Stimulated activated CD4-positive, alpha-beta T cell treated with anti-CD3 and anti-CD28 coated beads, TNF-alpha, amount 100 ng/mL, for 1 hour (primary cell): Measurements from ENCODE around the gene SLC34A1.

Source experiments
- DNase-seq, 3 donors: peaks; one replicate each; pipeline ENCODE4 v3.0.0-alpha.2; 2020; ENCODE audit warnings: low read depth in 3 of 3, low spot score in 1 of 3

SLC34A1 gene

DNA sequence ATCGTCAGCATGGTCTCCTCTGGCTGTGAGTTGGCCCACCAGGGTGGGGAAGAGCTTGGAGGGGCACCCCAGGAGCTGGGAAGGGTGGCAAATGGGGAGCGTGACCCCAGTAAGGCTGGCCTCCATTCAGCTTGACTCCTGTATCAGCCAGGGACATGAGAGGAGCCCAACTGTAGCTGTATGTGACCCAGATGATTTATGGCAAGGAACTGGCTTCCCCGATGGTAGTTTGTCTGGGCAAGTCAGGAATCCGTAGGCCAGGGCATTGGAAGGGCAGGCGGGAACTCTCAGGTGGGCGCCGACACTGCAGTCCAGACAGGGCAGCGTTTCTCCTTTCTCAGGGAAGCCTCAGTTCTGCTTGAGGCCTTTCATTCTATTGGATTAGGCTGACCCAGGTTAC, 2.3 kb downstream of the SLC34A1 start:
- no peak for DNase-seq

DNA sequence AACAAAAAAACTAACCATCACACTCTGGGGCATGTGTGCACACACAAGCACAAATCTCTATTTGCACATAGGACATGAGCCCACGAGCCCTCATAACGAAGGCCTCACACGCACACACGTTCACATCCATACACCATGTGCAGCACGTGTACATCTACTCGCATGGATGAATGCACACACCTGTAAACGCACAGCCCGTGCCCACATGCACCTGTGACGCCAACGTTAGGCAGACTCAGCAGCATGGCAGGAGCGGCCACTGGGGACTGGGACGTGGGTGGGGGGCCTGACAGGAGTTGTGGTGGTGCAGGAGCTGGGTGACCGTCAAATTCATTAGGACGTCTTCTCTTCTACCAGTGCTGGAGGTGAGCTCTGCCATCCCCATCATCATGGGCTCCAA, 3.2 kb downstream of the SLC34A1 start:
- no peak for DNase-seq

DNA sequence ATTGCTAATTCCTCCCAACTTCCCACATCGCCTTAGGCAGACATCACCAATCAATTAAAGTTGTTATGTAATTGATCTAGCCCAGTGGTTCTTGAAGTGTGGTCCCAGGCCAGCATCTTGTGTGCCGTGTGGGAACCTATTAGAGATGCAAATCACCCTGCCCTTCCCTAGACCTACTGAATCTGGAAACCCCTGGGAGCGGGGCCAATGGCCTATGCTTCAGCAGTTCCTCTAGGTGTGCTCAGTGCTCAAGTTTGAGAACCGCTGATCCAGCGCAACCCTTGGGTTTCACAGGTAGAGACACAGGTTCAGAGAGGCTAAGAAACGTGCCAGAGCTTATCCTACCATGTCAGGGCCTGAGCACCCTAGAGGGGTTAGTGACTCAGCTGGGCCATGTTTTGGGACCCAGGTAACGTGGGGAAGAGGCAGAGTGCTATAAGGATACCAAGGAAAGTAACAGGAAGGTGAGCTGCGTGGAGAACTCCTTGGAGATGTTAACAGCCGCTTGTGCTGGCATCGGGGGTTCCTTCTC, 4.4 kb downstream of the SLC34A1 start:
- DNase-seq, result no peak

DNA sequence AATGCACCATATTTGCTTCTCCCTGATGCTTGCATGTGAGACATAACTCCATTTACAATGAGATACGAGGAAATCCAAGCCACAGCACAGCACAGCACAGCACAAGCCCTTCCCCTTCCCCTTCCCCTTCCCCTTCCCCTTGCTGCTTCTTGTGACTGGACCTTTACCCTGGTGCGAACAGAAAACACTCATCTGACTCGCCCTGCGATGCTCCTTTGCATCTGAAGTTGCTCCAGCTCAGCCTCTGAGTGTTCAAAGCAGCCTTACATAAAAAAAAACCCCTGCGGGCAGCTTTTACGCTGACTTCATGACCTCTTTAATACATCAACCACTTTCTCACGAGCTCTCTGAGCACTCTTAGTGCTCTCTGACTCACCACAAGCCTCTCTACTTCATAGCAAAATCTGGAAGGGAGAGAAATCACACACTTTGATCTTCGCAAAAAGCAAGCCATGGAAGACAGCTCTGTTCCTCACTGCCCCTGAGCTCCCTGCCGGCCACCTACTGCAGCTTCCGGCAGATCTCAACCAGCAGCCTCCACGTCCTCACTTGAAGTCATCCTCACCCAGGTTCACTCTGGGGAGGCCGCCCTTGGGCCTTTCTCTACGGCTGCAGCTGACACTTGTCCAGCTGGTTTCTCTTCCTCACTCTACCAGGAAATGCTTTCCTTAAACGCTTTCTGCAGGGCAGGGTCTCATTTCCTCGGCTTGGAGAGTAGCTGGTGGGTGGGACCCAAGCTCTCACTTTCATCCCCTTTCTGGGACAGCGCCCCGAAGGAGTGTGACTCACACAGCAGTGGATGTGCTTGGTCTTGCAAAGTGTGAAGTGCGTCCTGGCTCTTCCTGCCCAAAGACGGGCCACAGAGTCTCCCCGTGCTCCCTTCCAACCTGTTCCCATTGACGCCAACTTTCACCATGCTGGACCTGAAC, 5.3 kb downstream of the SLC34A1 start:
- peak in 1 of 3 donors; percentile 27 for DNase-seq

DNA sequence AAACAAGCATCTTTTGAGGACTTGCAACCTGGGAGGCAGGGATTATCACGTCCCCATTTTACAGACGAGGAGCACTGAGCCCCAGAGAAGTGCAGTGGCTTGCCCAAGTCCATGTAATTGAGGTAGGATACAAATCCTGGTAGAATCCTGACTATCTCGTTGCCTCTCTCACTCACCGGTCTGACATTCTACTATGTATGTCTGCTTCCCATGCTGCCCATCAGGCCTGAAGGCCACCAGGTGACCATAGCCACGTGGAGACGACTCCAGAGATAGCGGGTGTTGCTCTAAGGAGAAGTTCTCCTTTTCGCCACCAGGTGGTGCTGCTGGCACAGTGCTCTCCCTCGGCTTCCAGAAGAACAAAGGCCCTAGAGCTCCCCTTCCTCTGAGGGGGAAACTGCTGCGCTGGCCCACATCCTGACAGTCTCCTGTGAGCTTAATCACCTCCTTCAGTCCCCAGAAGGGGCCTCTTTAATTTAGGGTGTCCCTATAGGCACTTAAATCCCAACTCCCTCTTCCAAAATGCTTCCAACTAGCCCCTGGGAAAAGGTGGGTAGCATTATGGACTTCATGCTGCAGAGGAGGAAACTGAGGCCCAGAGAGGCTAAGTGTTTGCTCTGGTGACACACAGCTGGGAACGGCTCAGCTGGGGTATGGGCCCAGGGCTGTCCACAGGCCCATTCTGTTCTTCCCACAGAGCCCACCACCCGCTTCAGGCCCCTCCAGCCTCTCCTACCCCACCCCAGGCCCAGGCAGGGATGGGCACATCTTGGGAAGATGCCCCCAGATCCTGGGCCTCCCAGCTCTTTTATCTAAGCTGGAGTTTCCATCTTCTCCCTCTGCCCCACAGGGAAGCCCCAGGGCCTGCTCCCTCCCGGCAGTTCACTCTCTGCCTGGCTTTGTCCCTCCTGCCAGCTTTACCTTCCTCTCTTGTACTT, 6.4 kb downstream of the SLC34A1 start:
- DNase-seq, result peak; percentile 68 to 78 (median 74)

DNA sequence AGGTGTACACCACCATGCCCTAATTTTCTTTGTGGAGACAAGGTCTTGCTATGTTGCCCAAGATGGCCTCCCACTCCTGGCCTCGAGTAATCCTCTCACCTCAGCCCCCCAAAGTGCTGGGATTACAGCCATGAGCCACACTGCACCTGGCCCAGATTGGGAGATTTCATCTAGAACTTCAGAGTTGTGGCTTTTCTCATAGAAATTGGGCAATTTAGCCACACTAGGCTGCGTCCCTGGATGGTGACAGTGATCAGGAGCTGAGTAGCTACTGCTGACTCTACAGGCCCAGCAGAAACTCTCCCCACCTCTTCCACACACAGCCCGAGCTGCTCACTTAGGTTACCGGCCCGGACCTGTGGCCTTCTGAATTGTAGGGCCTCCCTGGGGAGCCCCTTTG, 8.5 kb downstream of the SLC34A1 start:
- DNase-seq, result no peak

DNA sequence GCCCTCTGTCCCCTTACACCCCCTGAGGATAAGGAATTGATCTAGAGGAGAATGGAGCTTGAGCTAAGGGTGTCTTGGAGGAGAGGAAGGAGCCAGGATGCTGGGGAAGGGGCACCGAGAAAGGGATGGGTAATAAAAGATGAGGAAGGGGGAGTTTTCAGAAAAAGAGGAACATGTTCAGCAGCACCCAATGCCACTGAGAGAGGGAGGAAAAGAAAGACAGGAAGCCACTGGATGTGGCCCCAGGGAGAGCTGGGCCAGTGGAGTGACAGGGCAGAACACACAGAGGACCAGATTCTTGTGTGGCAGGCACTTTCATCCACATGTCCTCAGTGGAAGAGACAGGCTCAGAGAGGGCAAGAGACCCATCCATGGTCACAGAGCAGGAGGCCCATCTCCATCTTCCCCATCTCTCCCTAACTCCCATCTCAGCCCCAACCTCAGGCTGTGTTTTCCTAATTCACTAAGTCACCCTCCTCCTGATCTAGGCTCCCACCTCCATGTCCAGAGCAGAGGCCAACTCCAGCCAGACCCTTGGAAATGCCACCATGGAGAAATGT, 9.1 kb downstream of the SLC34A1 start:
- DNase-seq, result no peak

DNA sequence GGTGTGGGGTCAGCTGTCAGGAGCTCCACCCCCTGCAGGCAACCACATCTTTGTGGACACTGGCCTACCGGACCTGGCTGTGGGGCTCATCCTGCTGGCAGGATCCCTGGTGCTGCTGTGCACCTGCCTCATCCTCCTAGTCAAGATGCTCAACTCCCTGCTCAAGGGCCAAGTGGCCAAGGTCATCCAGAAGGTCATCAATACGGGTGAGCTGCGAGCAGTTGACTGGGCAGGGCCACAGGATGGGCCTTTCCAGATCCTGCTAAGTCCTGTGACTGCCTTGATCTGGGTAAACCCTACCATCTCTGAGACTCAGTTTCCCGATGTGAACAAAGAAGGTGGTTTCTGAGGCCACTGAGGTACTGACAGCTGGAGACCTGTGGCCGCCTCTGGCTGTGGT, 9.8 kb downstream of the SLC34A1 start:
- no peak for DNase-seq

DNA sequence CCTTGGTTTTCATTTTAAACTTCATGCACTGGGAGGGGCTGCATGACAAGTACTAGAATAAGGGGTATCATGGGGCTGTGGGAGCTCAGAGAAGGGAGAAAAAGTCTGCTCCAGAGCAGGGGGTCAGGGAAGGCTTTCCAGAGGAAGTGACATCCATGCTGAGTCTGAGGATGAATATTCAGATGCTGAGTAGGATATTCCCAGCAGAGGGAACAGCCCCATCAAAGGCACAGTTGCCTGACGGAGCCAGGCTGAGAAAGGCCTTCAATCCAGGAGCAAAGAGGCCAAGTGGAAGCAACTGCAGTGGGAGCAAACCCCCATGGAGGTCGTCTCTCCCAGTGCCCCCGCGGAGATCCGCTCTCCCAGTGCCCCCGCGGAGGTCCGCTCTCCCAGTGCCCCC, 11.8 kb downstream of the SLC34A1 start:
- DNase-seq, result no peak

DNA sequence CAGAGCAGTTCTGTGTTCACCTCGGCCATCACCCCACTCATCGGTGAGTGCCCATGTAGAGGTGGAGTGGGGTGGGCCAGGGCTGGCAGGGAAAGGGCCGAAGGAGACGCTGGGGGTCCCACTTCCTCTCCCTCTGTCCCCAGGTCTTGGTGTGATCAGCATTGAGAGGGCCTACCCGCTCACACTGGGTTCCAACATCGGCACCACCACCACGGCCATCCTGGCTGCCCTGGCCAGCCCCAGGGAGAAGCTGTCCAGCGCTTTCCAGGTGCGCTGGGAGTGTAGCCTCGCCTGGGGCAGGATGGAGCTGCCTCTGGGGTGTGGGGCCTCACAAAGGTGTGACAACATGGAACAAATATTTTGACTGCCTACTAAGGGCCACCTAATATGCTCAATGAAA, 12.6 kb downstream of the SLC34A1 start:
- DNase-seq, result no peak

DNA sequence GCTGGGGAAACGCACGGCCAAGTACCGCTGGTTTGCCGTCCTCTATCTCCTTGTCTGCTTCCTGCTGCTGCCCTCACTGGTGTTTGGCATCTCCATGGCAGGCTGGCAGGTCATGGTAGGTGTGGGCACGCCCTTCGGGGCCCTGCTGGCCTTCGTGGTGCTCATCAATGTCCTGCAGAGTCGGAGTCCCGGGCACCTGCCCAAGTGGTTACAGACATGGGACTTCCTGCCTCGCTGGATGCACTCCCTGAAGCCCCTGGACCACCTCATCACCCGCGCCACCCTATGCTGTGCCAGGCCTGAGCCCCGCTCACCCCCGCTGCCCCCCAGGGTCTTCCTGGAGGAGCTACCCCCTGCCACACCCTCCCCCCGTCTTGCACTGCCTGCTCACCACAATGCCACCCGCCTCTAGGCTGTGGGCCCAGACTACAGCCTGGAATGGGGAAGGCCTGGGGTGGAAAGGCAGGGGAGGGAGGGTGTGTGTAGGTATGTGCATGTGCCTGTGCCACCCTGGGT, 13.7 kb downstream of the SLC34A1 start:
- no peak for DNase-seq

DNA sequence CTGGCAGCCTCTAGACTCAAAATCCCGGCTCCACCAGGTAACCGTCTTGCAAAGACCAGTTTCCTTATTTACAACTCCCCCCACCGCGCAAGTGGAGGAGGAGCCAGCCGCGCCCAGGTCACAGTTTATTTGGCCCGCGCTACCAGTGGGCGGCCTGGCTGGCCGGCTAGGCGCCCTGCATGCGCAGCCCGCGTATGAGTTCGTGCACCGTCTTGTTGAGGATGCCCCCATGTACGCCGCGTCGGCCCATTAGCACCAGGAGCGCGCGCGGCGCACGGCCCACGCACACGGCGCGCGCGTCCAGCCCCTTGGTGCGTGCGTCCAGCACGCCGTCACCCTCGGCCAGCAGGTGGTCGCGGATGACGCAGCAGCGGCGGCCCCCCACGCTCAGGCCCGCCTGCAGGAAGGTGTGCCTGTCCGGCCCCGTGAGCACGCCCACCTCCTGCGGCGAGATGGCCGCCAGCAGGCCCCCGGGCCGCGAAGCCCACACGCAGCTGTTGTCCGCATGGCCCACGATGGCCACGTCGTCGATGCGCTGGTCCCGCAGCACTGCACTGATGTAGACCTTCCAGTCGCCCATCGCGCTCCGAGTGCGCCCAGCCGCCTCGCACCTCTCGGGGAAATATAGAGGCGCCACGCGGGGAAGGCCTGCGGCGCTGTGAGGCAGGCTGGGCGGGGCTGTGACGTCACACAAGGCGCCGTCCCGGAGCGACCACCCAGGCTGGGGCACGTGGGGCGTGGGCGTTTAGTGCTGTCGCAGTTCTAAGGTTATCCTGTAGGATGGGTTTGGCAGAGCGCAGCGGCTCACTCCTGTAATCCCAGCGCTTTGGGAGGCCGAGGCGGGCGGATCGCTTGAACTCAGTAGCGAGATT, 16.0 kb downstream of the SLC34A1 start, which contains the start of gene PFN3:
Gene PFN3, minus strand, starts transcription at position 665 of the 872 bp plus-strand sequence. Its CDS starts 85 bp downstream, at position 580.
- DNase-seq, result no peak

DNA sequence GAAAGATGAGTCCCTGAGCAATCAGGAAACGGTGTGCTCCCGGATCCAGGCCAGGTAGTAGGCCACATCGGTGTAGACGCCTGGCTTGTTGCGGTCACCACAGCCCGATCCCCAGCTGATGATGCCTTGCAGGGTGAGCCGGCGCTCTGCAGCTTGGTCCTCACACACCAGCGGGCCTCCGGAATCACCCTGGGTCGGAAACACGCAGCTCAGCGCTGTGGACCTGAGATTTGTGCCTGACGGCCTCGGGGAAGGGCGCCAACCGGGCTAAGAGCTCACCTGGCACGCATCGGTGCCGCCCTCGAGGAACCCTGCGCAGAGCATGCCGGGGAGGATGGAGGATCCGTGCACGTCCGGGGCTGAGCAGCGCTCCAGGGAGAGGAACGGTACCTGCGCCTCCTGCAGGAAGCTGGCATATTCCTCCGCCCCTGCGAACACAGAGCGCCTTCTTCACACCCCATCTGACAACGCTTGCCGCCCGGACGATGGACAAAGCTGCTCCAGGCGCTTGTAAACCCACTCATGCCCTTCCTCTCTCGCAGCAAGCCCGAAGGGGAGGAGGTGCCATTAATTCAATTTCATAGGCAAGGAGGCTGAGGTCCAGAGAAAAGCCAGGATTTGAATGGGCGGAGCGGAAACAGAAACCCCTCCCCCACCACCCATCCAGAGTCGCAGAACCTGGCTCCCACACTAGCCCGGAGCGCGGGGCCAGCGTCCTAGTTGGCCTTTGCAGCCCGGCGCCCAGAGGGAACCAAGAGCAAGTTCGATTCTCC, 18.2 kb downstream of the SLC34A1 start:
- peak in 1 of 3 donors; percentile 39 for DNase-seq

DNA sequence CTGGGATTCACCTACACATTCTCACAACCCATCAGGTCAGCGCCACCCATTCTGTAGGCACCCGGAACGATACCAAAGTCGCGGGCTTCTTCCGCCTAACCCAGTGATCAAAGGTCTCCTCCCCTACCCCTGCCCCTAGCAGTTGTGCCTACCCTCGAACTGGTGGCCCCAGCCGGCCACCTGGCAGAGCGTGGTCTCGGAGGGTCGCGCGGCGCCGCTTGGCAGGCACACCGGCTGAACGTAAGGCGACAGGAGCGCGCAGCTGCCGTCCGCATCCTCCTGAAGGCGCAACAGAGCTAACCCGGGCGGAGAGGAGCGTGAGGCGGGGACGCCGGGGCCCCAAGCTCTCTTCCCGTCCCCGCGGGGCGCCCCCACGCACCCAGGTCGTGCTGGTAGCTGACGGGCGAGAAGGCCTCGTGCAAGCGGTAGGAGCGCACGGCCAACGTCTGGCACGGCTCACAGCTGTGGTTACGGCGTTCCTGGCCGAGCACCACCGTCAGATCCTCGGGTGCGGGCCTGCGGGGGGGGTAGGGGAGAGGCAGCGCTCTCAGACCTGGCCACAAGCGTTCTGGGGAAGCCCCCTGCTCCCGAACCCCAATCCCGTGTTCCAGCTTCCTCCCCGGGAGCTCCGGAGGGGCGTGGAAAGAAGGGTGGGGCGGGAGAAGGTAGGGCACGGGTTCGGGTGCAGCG, 19.0 kb downstream of the SLC34A1 start:
- no peak for DNase-seq

DNA sequence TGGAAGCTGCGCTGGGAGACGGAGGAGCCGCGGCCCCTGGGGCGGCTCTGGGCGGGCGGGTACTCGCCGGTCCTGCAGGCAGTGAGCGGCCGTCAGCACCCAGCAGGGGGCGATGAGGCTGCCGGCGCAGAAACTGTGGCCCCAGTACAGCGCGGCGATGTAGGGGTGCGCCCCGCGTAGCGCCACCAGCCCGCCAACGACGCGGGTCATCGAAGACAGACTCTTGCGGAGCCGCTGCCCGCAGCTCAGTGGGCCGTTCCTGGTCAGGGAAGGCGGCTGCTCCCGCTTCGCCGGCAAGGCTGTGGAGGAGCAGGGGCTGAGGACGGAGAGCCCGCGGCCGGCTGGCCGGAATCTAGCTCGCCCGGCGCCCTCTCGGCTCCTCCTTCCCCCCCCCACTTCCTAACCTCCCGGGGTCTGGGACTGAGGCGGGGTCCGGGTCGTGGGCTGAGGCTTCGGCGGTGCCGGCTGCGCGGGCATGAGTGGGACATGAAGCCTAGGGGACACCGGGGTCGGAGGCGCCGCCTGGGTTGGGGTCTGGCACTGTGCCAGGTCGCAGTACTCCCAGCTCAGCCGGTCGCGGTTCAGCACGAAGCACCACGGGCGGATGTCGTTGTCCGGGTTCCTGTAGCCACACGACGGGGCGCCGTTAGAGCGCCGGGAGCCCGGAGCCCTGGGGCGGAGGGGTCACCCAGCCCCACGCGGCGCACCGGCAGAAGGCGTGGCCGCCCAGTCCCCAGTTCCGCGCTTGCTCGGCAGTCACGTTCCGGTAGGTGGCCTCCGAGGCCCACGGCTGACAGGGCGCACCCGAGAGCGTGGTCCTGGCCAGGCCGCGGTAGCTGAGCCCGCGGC, 19.8 kb downstream of the SLC34A1 start:
- peak; percentile 70 to 76 (median 75) for DNase-seq

DNA sequence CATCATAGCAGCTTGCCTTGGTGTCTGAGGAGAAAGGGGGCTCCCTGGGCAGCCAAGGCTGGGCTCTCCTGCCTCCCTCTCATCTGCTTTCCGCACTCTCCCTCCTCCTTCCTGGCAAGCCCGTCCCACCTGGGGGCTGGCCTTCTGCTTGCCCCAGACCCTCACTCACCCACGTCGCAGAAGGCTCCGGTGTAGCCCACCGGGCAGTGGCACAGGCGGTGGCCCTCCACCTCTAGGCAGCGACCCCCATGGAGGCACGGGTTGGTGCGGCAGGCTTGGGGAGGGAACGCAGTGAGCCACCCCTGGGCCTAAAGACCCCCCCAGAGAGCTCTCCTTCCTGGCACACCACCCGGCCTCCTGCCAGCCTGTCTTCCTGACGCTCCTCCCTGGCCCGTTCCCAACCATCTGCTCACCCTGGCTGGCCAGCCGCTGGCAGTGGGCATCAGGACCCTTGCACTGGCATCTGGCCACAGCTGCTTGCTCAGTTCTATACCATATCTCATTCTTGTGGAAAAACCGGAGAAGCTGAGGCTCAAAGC, 20.5 kb downstream of the SLC34A1 start:
- DNase-seq, result no peak

DNA sequence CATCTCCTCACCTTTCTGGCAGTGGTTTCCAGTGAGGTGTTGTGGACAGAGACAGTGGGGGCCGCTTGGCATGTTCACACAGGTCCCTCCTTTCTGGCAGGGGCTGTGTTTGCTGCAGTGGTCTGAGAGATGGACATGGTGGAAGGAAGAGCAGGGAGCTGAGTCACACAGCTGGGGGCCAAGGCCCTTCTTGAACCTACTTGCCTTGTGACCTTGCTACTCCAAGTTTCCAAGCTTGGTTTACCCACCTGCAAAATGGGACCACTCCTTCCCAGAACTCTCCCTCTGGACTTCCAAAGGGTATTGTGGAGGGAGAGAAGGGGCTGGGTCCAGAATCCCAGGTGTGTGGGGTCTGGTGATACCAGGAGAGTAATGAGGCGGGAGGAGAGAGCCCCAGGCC, 21.1 kb downstream of the SLC34A1 start:
- DNase-seq, result no peak
